Measurements from ENCODE around the gene KDM2A. TPM values are rescaled to one million over a fixed set of nuclear protein-coding genes. Genes with fewer than 3 reads are reported as not detected.

The KDM2A gene
- total and polyA plus RNA-seq, 2 donors (not counting 3 experiments of a cell fraction or from before 2014, with no cell fraction given) = 72.2 to 79.5 TPM

DNA sequence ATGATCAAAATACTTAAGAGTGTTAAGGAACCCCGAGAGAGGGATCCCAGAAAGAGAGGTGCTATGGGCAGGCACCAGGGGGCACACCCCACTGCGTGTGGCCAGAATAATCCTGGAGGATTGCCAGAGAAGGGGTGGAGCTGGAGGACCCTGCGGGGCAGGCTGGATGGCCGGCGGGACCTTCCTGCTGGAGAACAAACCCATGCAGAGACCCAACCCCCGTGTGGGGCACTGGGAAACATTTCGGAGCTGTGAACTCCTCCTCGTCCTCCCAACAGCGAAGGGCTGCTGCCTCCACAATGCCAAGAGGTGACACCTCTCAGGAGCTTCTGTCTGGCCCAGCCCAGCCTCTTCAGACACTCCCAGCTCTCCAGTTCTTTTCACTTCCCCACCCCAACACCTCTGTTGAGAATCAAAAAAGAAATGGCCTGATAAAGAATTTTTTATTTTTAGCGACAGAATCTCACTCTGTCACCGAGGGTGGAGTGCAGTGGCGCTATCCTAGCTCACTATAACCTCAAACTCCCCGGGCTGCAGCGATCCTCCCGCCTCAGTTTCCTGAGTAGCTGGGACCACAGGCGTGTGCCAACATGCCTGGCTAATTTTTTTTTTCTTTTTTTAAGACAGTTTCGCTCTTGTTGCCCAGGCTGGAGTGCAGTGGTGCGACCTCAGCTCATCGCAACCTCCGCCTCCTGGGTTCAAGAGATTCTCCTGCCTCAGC lies 36.8 kb upstream of the KDM2A start:
- Histone ChIP-seq H3K36me3 (ENCODE audit: control insufficient read depth in 2 of 2, extremely low read depth in 1 of 2, insufficient read depth in 2 of 2, low read length in 2 of 2) (no peaks in the 10 kb centered on the region), H3K4me3 (replicated peaks in 1 of 3; ENCODE audit: insufficient read depth in 1 of 3, low read depth in 1 of 3, low read length in 3 of 3) (no peak overlapping the region), H3K4me1 (ENCODE audit: control insufficient read depth, extremely low read depth, insufficient read depth, low read length) (no peaks in the 10 kb centered on the region), H3K9me3 (replicated peaks; ENCODE audit: control insufficient read depth, insufficient read depth, low read length) (no peaks in the 10 kb centered on the region), H2AFZ (ENCODE audit: low read depth, low read length) (peak overlapping the region; percentile 76), H4K20me1 (replicated peaks; ENCODE audit: control insufficient read depth, extremely low read depth, insufficient read depth, low read length) (no peaks in the 10 kb centered on the region), H3K4me2 (ENCODE audit: insufficient read depth, low read length) (peak overlapping the region; percentile 27), H3K27me3 (ENCODE audit: control insufficient read depth in 2 of 2, insufficient read depth in 2 of 2, low read length in 2 of 2) (no peaks in the 10 kb centered on the region), H3K9me1 (replicated peaks; ENCODE audit: control insufficient read depth, extremely low read depth, insufficient read depth, low read length) (no peaks in the 10 kb centered on the region), H3K9ac (replicated peaks; ENCODE audit: extremely low read depth, insufficient read depth, low read length) (no peak overlapping the region), H3K27ac (ENCODE audit: insufficient read depth, low read depth, low read length) (no peak overlapping the region), H3K79me2 (ENCODE audit: control insufficient read depth, insufficient read depth, low read length) (no peaks in the 10 kb centered on the region)
- POLR2A ChIA-PET = no interaction called here
- dilution Hi-C loops (cut with MboI; ENCODE audit: extremely low pct_ligation_motif_present, low sequenced_read_pairs) = no loop called here
- CTCF ChIA-PET = interaction anchor here (0.7 to 4.7 kb wide), 21 partner anchors 9 to 300 kb away, joined by 3 to 36 read pairs (median 5); no protein-coding TSS in a partner anchor
- no TSS peak for BruUV-seq (replicated peaks)
- intact Hi-C loops (cut with micrococcal nuclease) = loop anchor here (1.0 kb wide), 1 partner anchor 180 kb away; no protein-coding TSS in a partner anchor
- TF ChIP-seq GATA2 (IDR thresholded peaks at IDR 0.05; ENCODE audit: insufficient read depth, insufficient read length, low read depth, low read length) (no peak), JUN (IDR thresholded peaks at IDR 0.05; ENCODE audit: borderline replicate concordance, insufficient read depth, insufficient read length, low read depth) (no peak), POLR2AphosphoS5 (IDR thresholded peaks at IDR 0.05; ENCODE audit: insufficient read depth, low read depth, low read length) (no peak), CTCF (IDR thresholded peaks at IDR 0.05; ENCODE audit: extremely low read depth in 1 of 2, insufficient read depth in 1 of 2, low read depth in 1 of 2, low read length in 2 of 2) (peak in 1 of 2 donors; percentile 18), EZH2 (IDR thresholded peaks at IDR 0.05; ENCODE audit: borderline replicate concordance, low read depth, low read length, severe bottlenecking) (no peak), FOS (IDR thresholded peaks at IDR 0.05; ENCODE audit: borderline replicate concordance, insufficient read depth, low read length) (no peak), POLR2A (IDR thresholded peaks at IDR 0.05; ENCODE audit: low read depth, low read length) (no peak), MYC (IDR thresholded peaks at IDR 0.05; ENCODE audit: low read depth, low read length) (no peak), MAX (IDR thresholded peaks at IDR 0.05; ENCODE audit: insufficient read depth, insufficient read length) (no peak)
- DNase-seq (ENCODE audit: low read depth, low spot score) = peak; percentile 30
- FAIRE-seq = peak; percentile 21
